Measurements from ENCODE around the gene PYDC1. TPM values are rescaled to one million over a fixed set of nuclear protein-coding genes. Genes with fewer than 3 reads are reported as not detected.

The PYDC1 gene
- total and polyA plus RNA-seq, 2 of the 8 experiments (the other 6 are each of a cell fraction or from before 2014, with no cell fraction given) = 3.5 to 11.1 TPM

DNA sequence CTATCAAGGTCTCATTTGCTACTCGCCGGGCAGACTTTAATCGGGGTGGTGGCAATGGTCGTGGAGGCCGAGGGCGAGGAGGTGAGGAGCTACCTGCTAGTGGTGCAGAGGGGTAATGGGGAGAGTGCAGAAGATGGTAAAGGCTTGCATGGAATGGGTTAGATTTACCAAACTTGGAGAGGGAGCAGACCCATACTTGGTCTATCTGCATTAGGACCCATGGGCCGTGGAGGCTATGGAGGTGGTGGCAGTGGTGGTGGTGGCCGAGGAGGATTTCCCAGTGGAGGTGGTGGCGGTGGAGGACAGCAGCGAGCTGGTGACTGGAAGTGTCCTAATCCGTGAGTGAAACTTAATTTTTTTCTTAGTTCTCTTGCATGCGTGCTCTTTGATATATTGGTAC lies 26.9 kb downstream of the PYDC1 start:
- H4K20me1 ChIP-seq (replicated peaks in 1 of 2; ENCODE audit: control insufficient read depth in 1 of 2, insufficient read depth in 2 of 2, low read length in 2 of 2) = peaks cover 18 to 50% of the 10 kb centered on the region in 2 experiments
- H3K4me1 ChIP-seq (replicated peaks in 1 of 4; ENCODE audit: control insufficient read depth in 3 of 4, insufficient read depth in 4 of 4, low read length in 3 of 4) = no peaks in the 10 kb centered on the region
- DNase-seq (ENCODE audit: low read depth in 1 of 2, low spot score in 2 of 2) = no peak
- H3K27ac ChIP-seq (ENCODE audit: low read depth, low read length) = no peak overlapping the region
- H3K4me3 ChIP-seq (ENCODE audit: extremely low read depth in 1 of 4, insufficient read depth in 2 of 4, low read depth in 3 of 4, low read length in 4 of 4) = no peak overlapping the region
- no peak overlapping the region for H2BK5ac ChIP-seq (ENCODE audit: low read depth, low read length)
- H3K36me3 ChIP-seq (ENCODE audit: control insufficient read depth in 2 of 4, insufficient read depth in 4 of 4, low read length in 3 of 4) = peaks cover 82 to 100% (median 98%) of the 10 kb centered on the region in 4 experiments
- CTCF ChIA-PET (ENCODE audit: partially characterized antibody) = interaction anchor here (0.9 to 1.2 kb wide), 4 partner anchors 11 to 191 kb away, joined by 3 read pairs; no protein-coding TSS in a partner anchor
- 91% methylated on average over 12 of the region's 12 CpGs; no CpG with 5 or more reads in 1 of the 2 experiments for WGBS, 2 experiments (ENCODE audit: extremely low coverage in 1 of 2, insufficient coverage in 1 of 2, insufficient read length in 1 of 2, insufficient replicate concordance in 2 of 2, low coverage in 1 of 2, low lambda C conversion rate in 2 of 2, missing lambda C conversion rate in 1 of 2)
- no peak overlapping the region for H2BK120ac ChIP-seq (replicated peaks; ENCODE audit: low read depth, low read length)
- TF ChIP-seq POLR2AphosphoS5 (IDR thresholded peaks at IDR 0.05; ENCODE audit: low read depth, low read length) = peak; percentile 88
- no peak for TF ChIP-seq CHD2 (IDR thresholded peaks at IDR 0.05; ENCODE audit: low read length)
- no peak for TF ChIP-seq FOSL1 (IDR thresholded peaks at IDR 0.05; ENCODE audit: insufficient read depth, low read depth, low read length)
- no peak for TF ChIP-seq ASH2L (IDR thresholded peaks at IDR 0.05; ENCODE audit: low read length)
- no peak for TF ChIP-seq BACH1 (IDR thresholded peaks at IDR 0.05; ENCODE audit: low read length)
- TF ChIP-seq SP2 (IDR thresholded peaks at IDR 0.05; ENCODE audit: low read length) = no peak
- peak in 1 of 2 experiments; percentile 25; a peak in 2 of 3 replicates for TF ChIP-seq POLR2A (IDR thresholded peaks at IDR 0.05; ENCODE audit: control extremely low read depth in 1 of 2, low read depth in 2 of 2, low read length in 2 of 2)
- no peak for TF ChIP-seq TAF7 (optimal IDR thresholded peaks at IDR 0.05; ENCODE audit: borderline replicate concordance, low read depth, low read length)
- no peak for TF ChIP-seq SAP30 (IDR thresholded peaks at IDR 0.05; ENCODE audit: insufficient read depth, insufficient replicate concordance, low read length)
- no peak for TF ChIP-seq RAD21 (IDR thresholded peaks at IDR 0.05 in 1 of 2, conservative IDR thresholded peaks at IDR 0.05 in 1 of 2; ENCODE audit: low read depth in 2 of 2, low read length in 2 of 2)
- H3K79me2 ChIP-seq (ENCODE audit: control insufficient read depth in 1 of 2, insufficient read depth in 2 of 2, low read length in 2 of 2) = peaks cover under 1 to 57% of the 10 kb centered on the region in 2 experiments
- no peak for FAIRE-seq
- no peak overlapping the region for H2BK15ac ChIP-seq (ENCODE audit: low read length)
- H4K5ac ChIP-seq (ENCODE audit: insufficient read length, low read depth, low read length) = no peak overlapping the region
- no peak overlapping the region for H4K91ac ChIP-seq (replicated peaks; ENCODE audit: insufficient read length, low read length)
- H3K27me3 ChIP-seq (replicated peaks in 1 of 4; ENCODE audit: control insufficient read depth in 3 of 4, extremely low read depth in 1 of 4, insufficient read depth in 3 of 4, low read length in 3 of 4) = no peaks in the 10 kb centered on the region
- no peak overlapping the region for H3K14ac ChIP-seq (ENCODE audit: insufficient read length)
- no peak overlapping the region for H3K9ac ChIP-seq (replicated peaks in 1 of 4; ENCODE audit: extremely low read depth in 1 of 4, low read depth in 3 of 4, low read length in 3 of 4)
- no peak overlapping the region for H3K4ac ChIP-seq (replicated peaks; ENCODE audit: insufficient read length, low read depth, low read length)
- peaks cover 7% of the 10 kb centered on the region for H3K79me1 ChIP-seq (ENCODE audit: low read depth, low read length)
- H3K23me2 ChIP-seq (ENCODE audit: low read depth, low read length) = no peaks in the 10 kb centered on the region
- no peak overlapping the region for H3K4me2 ChIP-seq (ENCODE audit: insufficient read depth in 1 of 2, low read depth in 2 of 2, low read length in 2 of 2)
- no peak overlapping the region for H3K23ac ChIP-seq (ENCODE audit: insufficient read length)
- H3K18ac ChIP-seq (ENCODE audit: extremely low read depth, low read length) = no peak overlapping the region
- no peak overlapping the region for H2AFZ ChIP-seq (ENCODE audit: low read length)
- H2BK20ac ChIP-seq (ENCODE audit: low read length) = no peak overlapping the region
- POLR2A ChIA-PET (ENCODE audit: partially characterized antibody) = interaction anchor here (0.6 to 17.4 kb wide), 12 partner anchors 5 to 229 kb away, joined by 3 to 430 read pairs (median 4); partner anchors contain the start of genes FUS, PYCARD, PYDC1 and TRIM72
- H4K8ac ChIP-seq (ENCODE audit: extremely low read depth, insufficient read depth, low read length) = no peak overlapping the region
- no peaks in the 10 kb centered on the region for H3K9me3 ChIP-seq (ENCODE audit: insufficient read depth in 2 of 2, low read depth in 1 of 2, low read length in 1 of 2)
- H3K56ac ChIP-seq (replicated peaks; ENCODE audit: insufficient read length, low read depth, low read length) = no peak overlapping the region
- no peak overlapping the region for H2BK12ac ChIP-seq (ENCODE audit: low read depth, low read length)
- no peak overlapping the region for H2AK5ac ChIP-seq (ENCODE audit: low read depth, low read length)

Measured in H1 (cell line).